Measurements from ENCODE around the gene RPL23. TPM values are rescaled to one million over a fixed set of nuclear protein-coding genes. Genes with fewer than 3 reads are reported as not detected.

RPL23 gene
- total and polyA plus RNA-seq, 9 of the 15 experiments (the other 6 are each of a cell fraction or from before 2014, with no cell fraction given): 1,745 to 3,667 (median 3,096) TPM

GRCh38 chr17:38869526-38870258, 16.2 kb upstream of the RPL23 start, which contains the start of gene LASP1 (continued):
- no peak for TF ChIP-seq ZKSCAN3 (CRISPR knock-in tag; IDR thresholded peaks at IDR 0.05)
- TF ChIP-seq RBM15 (IDR thresholded peaks at IDR 0.05; ENCODE audit: insufficient read depth, low read length): no peak
- no peak for TF ChIP-seq MEIS2 (IDR thresholded peaks at IDR 0.05; ENCODE audit: partially characterized antibody)
- TF ChIP-seq MEF2D (tag; conservative IDR thresholded peaks at IDR 0.05; ENCODE audit: low read depth): no peak
- no peak for TF ChIP-seq TRIM24 (IDR thresholded peaks at IDR 0.05)
- no peak for TF ChIP-seq ZNF408 (CRISPR knock-in tag; IDR thresholded peaks at IDR 0.05; ENCODE audit: low read depth)
- no peak for TF ChIP-seq SREBF1 (IDR thresholded peaks at IDR 0.05; ENCODE audit: borderline replicate concordance, low read depth, low read length)
- peak; percentile 81; the same call in 1 of the 2 replicates for TF ChIP-seq DMBX1 (CRISPR knock-in tag; IDR thresholded peaks at IDR 0.05; ENCODE audit: borderline replicate concordance)
- TF ChIP-seq DLX4 (CRISPR knock-in tag; IDR thresholded peaks at IDR 0.05): no peak
- TF ChIP-seq MAFK (IDR thresholded peaks at IDR 0.05; ENCODE audit: low read length): no peak
- TF ChIP-seq SNRNP70 (optimal IDR thresholded peaks at IDR 0.05; ENCODE audit: low read depth, low read length): no peak
- peak; percentile 52 for TF ChIP-seq U2AF1 (optimal IDR thresholded peaks at IDR 0.05; ENCODE audit: low read depth, low read length)
- TF ChIP-seq RBFOX2 (IDR thresholded peaks at IDR 0.05; ENCODE audit: low read depth, low read length): peak; percentile 97
- no peak for TF ChIP-seq TFAM (CRISPR knock-in tag; conservative IDR thresholded peaks at IDR 0.05)
- TF ChIP-seq, protein P1, sequence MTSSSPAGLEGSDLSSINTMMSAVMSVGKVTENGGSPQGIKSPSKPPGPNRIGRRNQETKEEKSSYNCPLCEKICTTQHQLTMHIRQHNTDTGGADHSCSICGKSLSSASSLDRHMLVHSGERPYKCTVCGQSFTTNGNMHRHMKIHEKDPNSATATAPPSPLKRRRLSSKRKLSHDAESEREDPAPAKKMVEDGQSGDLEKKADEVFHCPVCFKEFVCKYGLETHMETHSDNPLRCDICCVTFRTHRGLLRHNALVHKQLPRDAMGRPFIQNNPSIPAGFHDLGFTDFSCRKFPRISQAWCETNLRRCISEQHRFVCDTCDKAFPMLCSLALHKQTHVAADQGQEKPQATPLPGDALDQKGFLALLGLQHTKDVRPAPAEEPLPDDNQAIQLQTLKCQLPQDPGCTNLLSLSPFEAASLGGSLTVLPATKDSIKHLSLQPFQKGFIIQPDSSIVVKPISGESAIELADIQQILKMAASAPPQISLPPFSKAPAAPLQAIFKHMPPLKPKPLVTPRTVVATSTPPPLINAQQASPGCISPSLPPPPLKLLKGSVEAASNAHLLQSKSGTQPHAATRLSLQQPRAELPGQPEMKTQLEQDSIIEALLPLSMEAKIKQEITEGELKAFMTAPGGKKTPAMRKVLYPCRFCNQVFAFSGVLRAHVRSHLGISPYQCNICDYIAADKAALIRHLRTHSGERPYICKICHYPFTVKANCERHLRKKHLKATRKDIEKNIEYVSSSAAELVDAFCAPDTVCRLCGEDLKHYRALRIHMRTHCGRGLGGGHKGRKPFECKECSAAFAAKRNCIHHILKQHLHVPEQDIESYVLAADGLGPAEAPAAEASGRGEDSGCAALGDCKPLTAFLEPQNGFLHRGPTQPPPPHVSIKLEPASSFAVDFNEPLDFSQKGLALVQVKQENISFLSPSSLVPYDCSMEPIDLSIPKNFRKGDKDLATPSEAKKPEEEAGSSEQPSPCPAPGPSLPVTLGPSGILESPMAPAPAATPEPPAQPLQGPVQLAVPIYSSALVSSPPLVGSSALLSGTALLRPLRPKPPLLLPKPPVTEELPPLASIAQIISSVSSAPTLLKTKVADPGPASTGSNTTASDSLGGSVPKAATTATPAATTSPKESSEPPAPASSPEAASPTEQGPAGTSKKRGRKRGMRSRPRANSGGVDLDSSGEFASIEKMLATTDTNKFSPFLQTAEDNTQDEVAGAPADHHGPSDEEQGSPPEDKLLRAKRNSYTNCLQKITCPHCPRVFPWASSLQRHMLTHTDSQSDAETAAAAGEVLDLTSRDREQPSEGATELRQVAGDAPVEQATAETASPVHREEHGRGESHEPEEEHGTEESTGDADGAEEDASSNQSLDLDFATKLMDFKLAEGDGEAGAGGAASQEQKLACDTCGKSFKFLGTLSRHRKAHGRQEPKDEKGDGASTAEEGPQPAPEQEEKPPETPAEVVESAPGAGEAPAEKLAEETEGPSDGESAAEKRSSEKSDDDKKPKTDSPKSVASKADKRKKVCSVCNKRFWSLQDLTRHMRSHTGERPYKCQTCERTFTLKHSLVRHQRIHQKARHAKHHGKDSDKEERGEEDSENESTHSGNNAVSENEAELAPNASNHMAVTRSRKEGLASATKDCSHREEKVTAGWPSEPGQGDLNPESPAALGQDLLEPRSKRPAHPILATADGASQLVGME (CRISPR knock-in tag; IDR thresholded peaks at IDR 0.05): no peak
- no peak for TF ChIP-seq ZNF174 (CRISPR knock-in tag; IDR thresholded peaks at IDR 0.05)
- no peak for TF ChIP-seq ZNF551 (CRISPR knock-in tag; IDR thresholded peaks at IDR 0.05)
- TF ChIP-seq, protein P2, sequence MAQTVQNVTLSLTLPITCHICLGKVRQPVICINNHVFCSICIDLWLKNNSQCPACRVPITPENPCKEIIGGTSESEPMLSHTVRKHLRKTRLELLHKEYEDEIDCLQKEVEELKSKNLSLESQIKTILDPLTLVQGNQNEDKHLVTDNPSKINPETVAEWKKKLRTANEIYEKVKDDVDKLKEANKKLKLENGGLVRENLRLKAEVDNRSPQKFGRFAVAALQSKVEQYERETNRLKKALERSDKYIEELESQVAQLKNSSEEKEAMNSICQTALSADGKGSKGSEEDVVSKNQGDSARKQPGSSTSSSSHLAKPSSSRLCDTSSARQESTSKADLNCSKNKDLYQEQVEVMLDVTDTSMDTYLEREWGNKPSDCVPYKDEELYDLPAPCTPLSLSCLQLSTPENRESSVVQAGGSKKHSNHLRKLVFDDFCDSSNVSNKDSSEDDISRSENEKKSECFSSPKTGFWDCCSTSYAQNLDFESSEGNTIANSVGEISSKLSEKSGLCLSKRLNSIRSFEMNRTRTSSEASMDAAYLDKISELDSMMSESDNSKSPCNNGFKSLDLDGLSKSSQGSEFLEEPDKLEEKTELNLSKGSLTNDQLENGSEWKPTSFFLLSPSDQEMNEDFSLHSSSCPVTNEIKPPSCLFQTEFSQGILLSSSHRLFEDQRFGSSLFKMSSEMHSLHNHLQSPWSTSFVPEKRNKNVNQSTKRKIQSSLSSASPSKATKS (CRISPR knock-in tag; IDR thresholded peaks at IDR 0.05): no peak
- TF ChIP-seq ZNF12 (CRISPR knock-in tag; IDR thresholded peaks at IDR 0.05): no peak; the same call in 1 of the 2 replicates
- TF ChIP-seq SMAD1 (IDR thresholded peaks at IDR 0.05; ENCODE audit: low read depth, low read length, partially characterized antibody): peak; percentile 49
- no peak for TF ChIP-seq ILF3 (IDR thresholded peaks at IDR 0.05; ENCODE audit: borderline replicate concordance)
